Esophagus muscularis mucosa (tissue), 4 donors: ENCODE measurements around the gene KSR1. TPM values are rescaled to one million over a fixed set of nuclear protein-coding genes. Genes with fewer than 3 reads are reported as not detected.
"Not testable (repeated sequence)": the region's sequence is repeated elsewhere in the genome, so short reads cannot be mapped to it uniquely, and the experiment has no call there.

Source experiments
- DNase-seq: peaks from one replicate; pipeline ENCODE4 v3.0.0-alpha.2; 2017; ENCODE audit errors: extremely low spot score
- H3K27ac ChIP-seq, 4 donors: fragments of 200-600 bp; sonication (generic); replicated peaks in 1 of 4; 1 replicate in 3 of 4; 2 replicates in 1 of 4; pipeline ENCODE4 v1.5.1; 2016 to 2019; ENCODE audit warnings: mild to moderate bottlenecking in 1 of 4
- H3K27me3 ChIP-seq, 4 donors: fragments of 200-600 bp; sonication (generic); one replicate each; pipeline versions ENCODE4 v1.5.1 to v1.6.0; 2016 to 2019
- H3K36me3 ChIP-seq, 4 donors: fragments of 200-600 bp; sonication (generic); one replicate each; pipeline ENCODE4 v1.5.1; 2016 to 2019
- H3K4me1 ChIP-seq, 4 donors: fragments of 200-600 bp; sonication (generic); one replicate each; pipeline ENCODE4 v1.5.1; 2016 to 2019
- H3K4me3 ChIP-seq, 4 donors: fragments of 200-600 bp; sonication (generic); 1 replicate in 2 of 4; 2 replicates in 2 of 4; pipeline ENCODE4 v1.5.1; 2016 to 2019; ENCODE audit warnings: mild to moderate bottlenecking in 4 of 4, moderate library complexity in 1 of 4
- H3K9me3 ChIP-seq, 4 donors: fragments of 200-600 bp; sonication (generic); 1 replicate in 3 of 4; 2 replicates in 1 of 4; pipeline ENCODE4 v1.5.1; 2016 to 2019
- EP300 ChIP-seq: sonication (generic); formaldehyde crosslinking; IDR thresholded peaks from one replicate; pipeline ENCODE4 v1.6.1; 2017; ENCODE audit warnings: antibody characterized with exemption
- POLR2A ChIP-seq: fragments of 450-650 bp; IDR thresholded peaks from one replicate; pipeline ENCODE4 v1.6.1; 2017; ENCODE audit warnings: antibody characterized with exemption, moderate library complexity, mild to moderate bottlenecking, low read depth
- POLR2AphosphoS5 ChIP-seq, 2 donors: sonication (generic); formaldehyde crosslinking; IDR thresholded peaks; one replicate each; pipeline ENCODE4 v1.6.1; 2017; ENCODE audit warnings: antibody characterized with exemption in 2 of 2
- WGBS: methylation state at CpG from one replicate; pipeline ENCODE4 v1.1.5; 2018; 5-methylcytosine and 5-hydroxymethylcytosine counted together
- intact Hi-C: fragments of 100-400 bp; cut with DNase I; formaldehyde crosslinking; loops from one replicate; pipeline ENCODE4 v1.15.1; 2023
- total RNA-seq, 4 donors: library from RNA; depleted of rRNA; stranded (reverse); fragments of >200 nt; gene quantifications; one replicate each; pipeline versions ENCODE4 v1.1.0 to v1.2.1, GENCODE V29; 2016
- TF ChIP-seq, protein P1 (sequence below), 3 experiments: fragments of 200-600 bp in 2 of 3; fragments of 450-650 bp in 1 of 3; sonication (generic) in 2 of 3; IDR thresholded peaks; one replicate each; pipeline ENCODE4 v1.5.1; 2017 to 2019; ENCODE audit warnings: antibody characterized with exemption in 3 of 3, mild to moderate bottlenecking in 2 of 3, moderate library complexity in 1 of 3

Gene KSR1
- total RNA-seq, 4 donors from 2014 or later: 13.3 to 18.9 (median 13.7) TPM

DNA sequence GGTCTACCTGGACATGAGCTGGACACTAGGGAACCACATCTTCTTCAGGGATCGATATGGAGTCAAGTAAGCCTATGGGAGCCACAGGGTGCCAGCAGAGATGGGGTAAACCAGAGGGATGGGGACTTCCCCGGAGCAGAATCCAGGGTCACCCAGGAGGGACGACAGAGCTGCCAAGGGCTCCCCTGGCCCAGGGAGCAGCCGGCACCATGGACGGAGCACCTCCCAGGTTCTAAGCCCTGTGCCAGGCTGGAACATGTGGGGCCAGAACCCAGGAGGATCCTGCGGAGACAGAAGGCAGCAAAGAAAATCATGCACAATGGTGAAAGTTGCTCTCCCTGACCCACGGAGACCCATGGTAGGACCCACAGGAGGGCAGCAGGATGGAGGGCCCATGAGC lies 33.6 kb upstream of the KSR1 start:
- Histone ChIP-seq H3K36me3 (no peaks in the 10 kb centered on the region), H3K9me3 (no peaks in the 10 kb centered on the region), H3K27me3 (no peaks in the 10 kb centered on the region), H3K4me3 (no peak overlapping the region), H3K27ac (no peak overlapping the region), H3K4me1 (no peaks in the 10 kb centered on the region)
- TF ChIP-seq, protein P1, sequence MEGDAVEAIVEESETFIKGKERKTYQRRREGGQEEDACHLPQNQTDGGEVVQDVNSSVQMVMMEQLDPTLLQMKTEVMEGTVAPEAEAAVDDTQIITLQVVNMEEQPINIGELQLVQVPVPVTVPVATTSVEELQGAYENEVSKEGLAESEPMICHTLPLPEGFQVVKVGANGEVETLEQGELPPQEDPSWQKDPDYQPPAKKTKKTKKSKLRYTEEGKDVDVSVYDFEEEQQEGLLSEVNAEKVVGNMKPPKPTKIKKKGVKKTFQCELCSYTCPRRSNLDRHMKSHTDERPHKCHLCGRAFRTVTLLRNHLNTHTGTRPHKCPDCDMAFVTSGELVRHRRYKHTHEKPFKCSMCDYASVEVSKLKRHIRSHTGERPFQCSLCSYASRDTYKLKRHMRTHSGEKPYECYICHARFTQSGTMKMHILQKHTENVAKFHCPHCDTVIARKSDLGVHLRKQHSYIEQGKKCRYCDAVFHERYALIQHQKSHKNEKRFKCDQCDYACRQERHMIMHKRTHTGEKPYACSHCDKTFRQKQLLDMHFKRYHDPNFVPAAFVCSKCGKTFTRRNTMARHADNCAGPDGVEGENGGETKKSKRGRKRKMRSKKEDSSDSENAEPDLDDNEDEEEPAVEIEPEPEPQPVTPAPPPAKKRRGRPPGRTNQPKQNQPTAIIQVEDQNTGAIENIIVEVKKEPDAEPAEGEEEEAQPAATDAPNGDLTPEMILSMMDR (IDR thresholded peaks at IDR 0.05): no peak
- no peak for TF ChIP-seq POLR2AphosphoS5 (IDR thresholded peaks at IDR 0.05)
- no peak for TF ChIP-seq EP300
- no peak for TF ChIP-seq POLR2A
- no peak for DNase-seq
- WGBS: 100% methylated on average over 6 of the region's 7 CpGs
- intact Hi-C loops: no loop called here

DNA sequence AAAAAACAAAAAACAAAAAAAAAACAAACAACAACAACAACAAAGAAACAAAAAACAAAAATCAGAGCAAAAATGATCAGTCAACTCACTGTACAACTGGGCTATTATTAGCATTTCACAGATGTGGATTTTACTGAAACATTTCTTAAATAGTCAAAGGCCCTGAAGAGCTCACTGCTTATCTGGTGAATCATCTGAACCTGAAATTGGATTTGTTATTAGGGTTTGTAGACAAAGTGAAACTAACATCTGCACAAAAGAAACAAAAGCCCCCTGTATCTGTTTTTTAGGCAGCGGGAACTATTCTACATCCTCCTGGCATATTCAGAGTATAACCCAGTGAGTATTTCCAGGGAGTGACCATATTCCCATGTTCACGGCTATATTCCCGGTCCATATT lies 32.6 kb upstream of the KSR1 start:
- Histone ChIP-seq H3K9me3 (no peaks in the 10 kb centered on the region), H3K4me3 (no peak overlapping the region), H3K4me1 (no peaks in the 10 kb centered on the region), H3K27ac (no peak overlapping the region), H3K27me3 (no peaks in the 10 kb centered on the region), H3K36me3 (no peaks in the 10 kb centered on the region)
- 87% methylated on average over 3 of the region's 3 CpGs for WGBS
- TF ChIP-seq, protein P1 (IDR thresholded peaks at IDR 0.05): no peak
- TF ChIP-seq POLR2A (no peak), POLR2AphosphoS5 (IDR thresholded peaks at IDR 0.05) (no peak), EP300 (no peak)
- DNase-seq: no peak
- intact Hi-C loops: no loop called here

DNA sequence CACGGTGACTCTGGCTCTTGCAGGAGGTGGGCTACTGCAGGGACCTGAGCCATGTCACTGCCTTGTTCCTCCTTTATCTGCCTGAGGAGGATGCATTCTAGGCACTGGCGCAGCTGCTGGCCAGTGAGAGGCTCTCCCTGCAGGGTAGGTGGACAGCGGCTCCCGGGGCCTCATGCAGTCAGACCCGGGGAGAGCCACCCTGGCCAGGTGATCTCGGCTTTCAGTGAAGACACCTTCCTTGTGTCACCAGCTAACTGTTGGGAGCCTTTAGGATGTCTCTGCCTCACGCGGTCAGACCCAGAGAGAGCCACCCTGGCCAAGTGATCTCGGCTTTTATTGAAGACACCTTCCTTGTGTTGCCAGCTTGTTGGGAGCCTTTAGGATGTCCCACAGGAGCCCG lies 31.7 kb upstream of the KSR1 start:
- DNase-seq: no peak
- Histone ChIP-seq H3K27me3 (no peaks in the 10 kb centered on the region), H3K27ac (no peak overlapping the region), H3K9me3 (no peaks in the 10 kb centered on the region), H3K4me3 (no peak overlapping the region), H3K4me1 (no peaks in the 10 kb centered on the region), H3K36me3 (no peaks in the 10 kb centered on the region)
- TF ChIP-seq EP300 (no peak), POLR2AphosphoS5 (IDR thresholded peaks at IDR 0.05) (no peak), POLR2A (no peak)
- TF ChIP-seq, protein P1 (IDR thresholded peaks at IDR 0.05): no peak
- intact Hi-C loops: no loop called here
- WGBS: 62% methylated on average over 5 of the region's 10 CpGs

DNA sequence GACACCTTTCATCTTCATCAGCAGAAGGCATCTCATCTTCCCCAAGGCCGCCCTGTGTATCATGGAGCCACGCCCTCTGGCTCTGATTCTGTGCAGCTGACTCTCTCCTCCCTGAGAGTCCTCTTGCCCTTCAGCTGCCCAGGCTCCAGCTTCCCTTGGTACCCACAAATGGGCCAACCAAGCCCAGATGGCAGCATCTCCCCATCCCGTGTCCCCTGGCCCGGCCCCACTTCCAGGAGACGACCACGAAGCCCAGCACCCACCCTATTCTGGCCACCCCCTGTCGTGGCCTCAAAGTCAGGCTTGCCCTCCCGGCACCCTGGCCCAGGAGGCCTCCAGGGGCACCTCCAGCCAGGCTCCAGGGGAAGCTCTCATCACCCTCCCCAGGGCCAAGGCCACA lies 31.3 kb upstream of the KSR1 start:
- intact Hi-C loops: no loop called here
- WGBS: 92% methylated on average over 8 of the region's 8 CpGs
- H3K36me3 ChIP-seq: no peaks in the 10 kb centered on the region
- no peaks in the 10 kb centered on the region for H3K27me3 ChIP-seq
- no peak overlapping the region for H3K4me3 ChIP-seq
- H3K4me1 ChIP-seq: no peaks in the 10 kb centered on the region
- no peak for DNase-seq
- TF ChIP-seq, protein P1 (IDR thresholded peaks at IDR 0.05): no peak
- no peak for TF ChIP-seq EP300
- TF ChIP-seq POLR2A: no peak
- no peak for TF ChIP-seq POLR2AphosphoS5 (IDR thresholded peaks at IDR 0.05)
- no peak overlapping the region for H3K27ac ChIP-seq
- no peaks in the 10 kb centered on the region for H3K9me3 ChIP-seq

DNA sequence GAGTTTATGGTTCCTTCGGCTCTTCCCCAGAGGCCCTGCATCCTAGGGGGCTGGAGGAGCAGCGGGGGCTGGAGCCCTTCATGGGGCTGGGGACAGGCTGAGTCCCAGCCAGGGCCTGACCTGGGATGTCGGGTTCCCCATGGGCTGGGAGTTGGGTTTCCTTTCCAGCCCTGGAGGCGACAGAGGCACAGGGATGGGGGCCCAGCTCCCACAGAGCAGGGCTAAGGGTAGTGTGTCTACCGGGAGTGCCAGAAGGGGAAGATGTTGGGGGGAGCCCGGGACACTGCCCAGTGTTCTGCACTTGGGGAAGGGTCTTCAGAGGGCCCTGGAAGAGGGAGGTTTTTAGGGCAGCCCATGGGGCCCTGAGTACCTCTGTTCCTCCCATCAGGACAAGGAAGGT lies 30.7 kb upstream of the KSR1 start:
- H3K4me1 ChIP-seq, intact Hi-C loops, H3K27me3 ChIP-seq, H3K36me3 ChIP-seq, H3K9me3 ChIP-seq, H3K4me3 ChIP-seq, H3K27ac ChIP-seq, DNase-seq: not testable (repeated sequence)
- 90% methylated on average over 3 of the region's 6 CpGs for WGBS
